Tibial artery (tissue), 4 donors: Measurements from ENCODE around the gene TIE1.
A peak's percentile ranks its signal among the peaks of the same experiment; 100 is the strongest.

Source experiments
- DNase-seq, 2 donors: peaks; one replicate each; pipeline ENCODE4 v3.0.0-alpha.2; 2019
- H3K27ac ChIP-seq, 2 donors: fragments of 200-600 bp; sonication (generic) in 1 of 2; 1 replicate in 1 of 2; 2 replicates in 1 of 2; pipeline ENCODE4 v1.5.1; 2018 to 2019; ENCODE audit warnings: mild to moderate bottlenecking in 1 of 2
- H3K27me3 ChIP-seq, 2 donors: fragments of 200-600 bp; sonication (generic) in 1 of 2; one replicate each; pipeline versions ENCODE4 v1.5.1 to v1.6.0; 2016 to 2019
- H3K36me3 ChIP-seq, 3 donors: fragments of 200-600 bp; sonication (generic) in 2 of 3; one replicate each; pipeline ENCODE4 v1.5.1; 2016 to 2019; ENCODE audit warnings: mild to moderate bottlenecking in 2 of 3
- H3K4me1 ChIP-seq, 4 donors: fragments of 200-600 bp; sonication (generic) in 2 of 4; 1 replicate in 3 of 4; 2 replicates in 1 of 4; pipeline ENCODE4 v1.5.1; 2016 to 2019
- H3K4me3 ChIP-seq, 2 donors: fragments of 200-600 bp; sonication (generic) in 1 of 2; 1 replicate in 1 of 2; 2 replicates in 1 of 2; pipeline ENCODE4 v1.5.1; 2018 to 2019; ENCODE audit warnings: mild to moderate bottlenecking in 2 of 2
- H3K9me3 ChIP-seq, 3 donors: fragments of 200-600 bp; sonication (generic) in 1 of 3; one replicate each; pipeline ENCODE4 v1.5.1; 2016 to 2019
- intact Hi-C: fragments of 100-400 bp; cut with DNase I; formaldehyde crosslinking; loops from one replicate; pipeline ENCODE4 v1.15.0; 2023; ENCODE audit warnings: low total_unique reads
- TF ChIP-seq, protein P1 (sequence below), 2 experiments: fragments of 200-600 bp in 1 of 2; fragments of 450-650 bp in 1 of 2; IDR thresholded peaks; one replicate each; pipeline ENCODE4 v1.5.1; 2017 to 2019; ENCODE audit warnings: antibody characterized with exemption in 2 of 2, mild to moderate bottlenecking in 1 of 2, moderate library complexity in 1 of 2

The TIE1 gene

GRCh38 chr1:43346636-43347035 is 45.9 kb downstream of the TIE1 start:
- Histone ChIP-seq H3K4me1 (peaks cover 0 to 21% (median 10%) of the 10 kb centered on the region in 4 donors), H3K27ac (no peak overlapping the region), H3K27me3 (no peaks in the 10 kb centered on the region), H3K4me3 (no peak overlapping the region), H3K9me3 (no peaks in the 10 kb centered on the region), H3K36me3 (no peaks in the 10 kb centered on the region)
- TF ChIP-seq, protein P1, sequence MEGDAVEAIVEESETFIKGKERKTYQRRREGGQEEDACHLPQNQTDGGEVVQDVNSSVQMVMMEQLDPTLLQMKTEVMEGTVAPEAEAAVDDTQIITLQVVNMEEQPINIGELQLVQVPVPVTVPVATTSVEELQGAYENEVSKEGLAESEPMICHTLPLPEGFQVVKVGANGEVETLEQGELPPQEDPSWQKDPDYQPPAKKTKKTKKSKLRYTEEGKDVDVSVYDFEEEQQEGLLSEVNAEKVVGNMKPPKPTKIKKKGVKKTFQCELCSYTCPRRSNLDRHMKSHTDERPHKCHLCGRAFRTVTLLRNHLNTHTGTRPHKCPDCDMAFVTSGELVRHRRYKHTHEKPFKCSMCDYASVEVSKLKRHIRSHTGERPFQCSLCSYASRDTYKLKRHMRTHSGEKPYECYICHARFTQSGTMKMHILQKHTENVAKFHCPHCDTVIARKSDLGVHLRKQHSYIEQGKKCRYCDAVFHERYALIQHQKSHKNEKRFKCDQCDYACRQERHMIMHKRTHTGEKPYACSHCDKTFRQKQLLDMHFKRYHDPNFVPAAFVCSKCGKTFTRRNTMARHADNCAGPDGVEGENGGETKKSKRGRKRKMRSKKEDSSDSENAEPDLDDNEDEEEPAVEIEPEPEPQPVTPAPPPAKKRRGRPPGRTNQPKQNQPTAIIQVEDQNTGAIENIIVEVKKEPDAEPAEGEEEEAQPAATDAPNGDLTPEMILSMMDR (IDR thresholded peaks at IDR 0.05), result no peak
- intact Hi-C loops, result loop anchor here (10.0 kb wide), 1 partner anchor 422 kb away; no protein-coding TSS in a partner anchor
- no peak for DNase-seq

GRCh38 chr1:43348343-43348808 is 47.6 kb downstream of the TIE1 start:
- Histone ChIP-seq H3K4me3 (peak overlapping the region; percentile 59 to 82), H3K27ac (peak overlapping the region; percentile 86 to 93), H3K4me1 (peaks cover 0 to 21% (median 10%) of the 10 kb centered on the region in 4 donors), H3K27me3 (no peaks in the 10 kb centered on the region), H3K36me3 (no peaks in the 10 kb centered on the region), H3K9me3 (no peaks in the 10 kb centered on the region)
- intact Hi-C loops, result loop anchor here (10.0 kb wide), 1 partner anchor 424 kb away; no protein-coding TSS in a partner anchor
- peak in 1 of 2 donors; percentile 37 for DNase-seq
- TF ChIP-seq, protein P1 (IDR thresholded peaks at IDR 0.05), result no peak

GRCh38 chr1:43348809-43349593 is 48.2 kb downstream of the TIE1 start:
- Histone ChIP-seq H3K36me3 (no peaks in the 10 kb centered on the region), H3K9me3 (no peaks in the 10 kb centered on the region), H3K4me1 (peaks cover 0 to 19% (median 10%) of the 10 kb centered on the region in 4 donors), H3K4me3 (peak overlapping the region; percentile 59 to 82), H3K27me3 (no peaks in the 10 kb centered on the region), H3K27ac (peak overlapping the region; percentile 86 to 93)
- intact Hi-C loops, result loop anchor here (10.0 kb wide), 1 partner anchor 424 kb away; no protein-coding TSS in a partner anchor
- TF ChIP-seq, protein P1 (IDR thresholded peaks at IDR 0.05), result no peak
- DNase-seq, result peak; percentile 65 to 89

GRCh38 chr1:43349594-43350306 is 49.0 kb downstream of the TIE1 start:
- DNase-seq, result peak; percentile 30 to 66
- Histone ChIP-seq H3K27ac (peak overlapping the region; percentile 86 to 93), H3K36me3 (no peaks in the 10 kb centered on the region), H3K27me3 (no peaks in the 10 kb centered on the region), H3K4me3 (peak overlapping the region; percentile 59 to 82), H3K4me1 (peaks cover 0 to 15% (median 10%) of the 10 kb centered on the region in 4 donors), H3K9me3 (no peaks in the 10 kb centered on the region)
- intact Hi-C loops, result loop anchor here (5.0 to 10.0 kb wide), 2 partner anchors 38 to 425 kb away; partner anchors contain the start of genes MED8 and SZT2
- TF ChIP-seq, protein P1 (IDR thresholded peaks at IDR 0.05), result no peak

- Histone ChIP-seq H3K4me1 (peaks cover 0 to 15% (median 10%) of the 10 kb centered on the region in 4 donors), H3K36me3 (no peaks in the 10 kb centered on the region), H3K27ac (no peak overlapping the region), H3K4me3 (no peak overlapping the region), H3K27me3 (no peaks in the 10 kb centered on the region), H3K9me3 (no peaks in the 10 kb centered on the region)
- intact Hi-C loops, result loop anchor here (5.0 kb wide), 1 partner anchor 36 kb away; the partner anchor contains the start of genes MED8 and SZT2
- TF ChIP-seq, protein P1 (IDR thresholded peaks at IDR 0.05), result no peak
- no peak for DNase-seq
Observed at GRCh38 chr1:43350976-43351375, 50.2 kb downstream of the TIE1 start.
